Subcutaneous adipose tissue (tissue), 4 donors: ENCODE measurements around the gene ATP4A. TPM values are rescaled to one million over a fixed set of nuclear protein-coding genes. Genes with fewer than 3 reads are reported as not detected.

ENCODE experiments used
- CTCF ChIP-seq: fragments of 450-650 bp; IDR thresholded peaks from one replicate; pipeline ENCODE4 v1.5.1; 2016; ENCODE audit warnings: low read depth, mild to moderate bottlenecking, control low read depth, antibody characterized with exemption, moderate library complexity
- total RNA-seq, 4 donors: library from RNA; depleted of rRNA; stranded (reverse); fragments of >200 nt; gene quantifications; one replicate each; pipeline ENCODE4 v1.1.0, GENCODE V29; 2016

Gene ATP4A
- total RNA-seq, 4 donors from 2014 or later = not detected

- no peak for TF ChIP-seq CTCF
Observed at GRCh38 chr19:35562336-35562735, 1.1 kb downstream of the ATP4A start.

GRCh38 chr19:35561436-35561835 is 2.0 kb downstream of the ATP4A start:
- TF ChIP-seq CTCF = no peak

DNA sequence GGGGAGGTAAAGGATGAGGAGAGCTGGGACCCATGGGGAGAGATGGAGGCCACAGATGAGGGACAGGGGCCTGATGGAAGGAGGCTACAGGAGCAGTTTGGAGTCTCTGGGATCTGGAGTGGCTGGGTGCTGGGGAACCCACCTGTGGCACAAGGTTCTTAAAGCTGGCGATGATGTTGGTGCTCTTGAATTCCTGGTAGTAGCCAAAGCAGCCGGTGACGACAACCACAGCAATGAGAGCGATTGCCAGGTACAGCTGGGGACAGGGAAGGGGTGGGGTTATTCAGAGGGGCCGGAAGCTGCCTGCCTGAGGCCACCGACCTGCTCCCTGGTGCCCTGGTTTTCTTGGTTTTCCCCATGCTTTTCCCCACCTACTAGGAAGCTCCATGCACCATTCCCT is 2.8 kb downstream of the ATP4A start:
- TF ChIP-seq CTCF = no peak

DNA sequence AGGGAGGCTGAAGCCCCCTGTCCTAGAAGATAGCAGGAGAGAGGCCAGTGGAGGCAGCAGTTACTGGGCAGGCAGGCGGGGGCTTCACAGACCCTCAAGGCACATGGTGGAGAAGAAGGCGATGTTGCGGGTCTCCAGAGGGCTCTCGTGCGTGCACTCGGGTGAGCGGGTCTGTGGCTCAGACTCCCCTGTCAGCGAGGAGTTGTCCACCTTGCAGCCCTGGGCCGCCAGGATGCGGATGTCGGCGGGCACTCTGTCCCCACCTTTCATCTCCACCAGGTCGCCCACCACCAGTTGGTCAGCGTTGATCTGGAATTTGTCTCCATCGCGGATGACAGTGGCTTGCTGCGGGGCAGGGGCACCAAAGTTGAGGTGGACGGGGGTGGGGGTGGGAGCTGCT is 3.2 kb downstream of the ATP4A start:
- TF ChIP-seq CTCF = no peak

GRCh38 chr19:35559781-35560180 is 3.7 kb downstream of the ATP4A start:
- no peak for TF ChIP-seq CTCF

DNA sequence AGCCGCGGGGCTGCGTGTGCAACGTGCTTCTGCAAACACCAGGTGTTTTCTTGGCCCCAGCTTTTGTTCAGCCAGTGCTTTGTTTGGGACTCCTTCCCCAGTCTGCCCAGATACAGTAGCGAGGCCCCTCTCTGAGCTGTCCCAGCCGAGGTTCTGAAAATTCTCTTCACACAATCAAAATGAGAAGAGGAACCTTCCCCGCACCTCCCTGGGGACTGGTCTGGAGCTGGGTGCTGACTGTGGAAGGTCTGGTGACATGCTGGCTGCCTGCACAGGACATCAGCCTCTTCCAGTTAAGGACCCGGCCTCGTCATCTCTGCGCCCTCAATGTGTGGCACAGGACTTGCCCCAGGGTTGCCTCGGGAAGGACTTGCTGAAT is 4.2 kb downstream of the ATP4A start:
- no peak for TF ChIP-seq CTCF

DNA sequence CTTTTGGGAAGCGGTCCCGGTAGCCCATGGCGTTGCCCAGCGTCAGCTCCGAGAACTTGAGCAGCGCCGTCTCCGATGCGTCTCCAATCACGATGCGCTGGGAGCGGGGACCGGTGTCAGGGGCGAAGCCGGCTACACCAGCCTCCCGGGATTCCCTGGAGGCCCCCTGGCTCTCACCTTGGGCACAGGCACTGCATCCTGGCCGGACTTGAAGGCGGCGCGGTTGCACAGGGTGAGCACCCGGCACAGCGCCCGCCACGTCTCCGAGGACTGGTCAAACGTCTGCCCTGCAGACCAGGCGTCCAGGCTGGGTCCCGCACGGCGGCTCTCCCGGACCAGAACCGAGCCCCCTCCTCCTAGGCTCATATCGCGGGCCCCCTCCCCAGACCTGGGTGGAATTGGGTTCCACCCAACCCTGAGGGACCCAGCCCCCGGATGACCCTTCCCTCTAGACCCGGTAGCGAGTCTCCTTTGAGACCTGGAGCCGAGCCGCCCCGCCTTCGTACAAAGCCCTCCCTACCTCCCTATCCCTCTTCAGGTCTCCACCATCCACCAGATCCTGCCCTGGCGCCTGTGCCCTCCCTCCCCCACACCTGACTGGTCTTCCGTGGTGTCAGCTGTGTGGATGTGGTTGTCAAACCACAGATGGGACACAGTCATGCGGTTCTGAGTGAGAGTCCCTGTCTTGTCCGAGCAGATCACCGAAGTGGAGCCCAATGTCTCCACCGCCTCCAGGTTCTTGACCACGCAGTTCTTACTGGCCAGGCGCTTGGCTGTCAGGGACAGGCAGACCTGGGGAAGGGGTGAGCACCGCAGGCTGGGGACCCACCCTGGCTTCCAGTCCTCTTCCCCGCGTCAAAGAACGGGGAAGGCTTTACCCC is 4.8 kb downstream of the ATP4A start:
- no peak for TF ChIP-seq CTCF
